GM21576 (cell line): Measurements from ENCODE around the gene NQO2.
"Not testable (repeated sequence)": the region's sequence is repeated elsewhere in the genome, so short reads cannot be mapped to it uniquely, and the experiment has no call there.

ENCODE experiments used
- ATAC-seq: cut with Tn5 transposase; IDR thresholded peaks from one replicate; pipeline ENCODE4 v1.9.1; 2021; ENCODE audit warnings: mild to moderate bottlenecking, moderate library complexity; ENCODE audit not compliant: unreplicated experiment

Gene NQO2

DNA sequence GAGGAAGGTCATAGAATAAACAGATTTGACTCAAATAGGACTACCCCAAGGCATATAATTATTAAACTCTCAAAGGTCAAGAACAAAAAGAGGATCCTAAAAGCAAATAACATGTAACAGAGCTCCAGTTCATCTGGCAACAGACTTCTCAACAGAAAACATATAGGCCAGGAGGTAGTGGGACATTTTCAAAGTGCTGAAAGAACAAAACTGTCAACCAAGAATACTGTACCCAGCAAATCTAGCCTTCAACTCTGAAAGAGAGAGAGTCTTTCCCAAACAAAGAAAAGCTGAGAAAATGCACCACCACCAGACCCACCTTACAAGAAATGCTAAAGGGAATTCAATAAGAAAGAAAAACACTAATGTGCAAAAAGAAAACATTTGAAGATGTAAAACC lies 11.9 kb downstream of the NQO2 start:
- ATAC-seq: no peak

DNA sequence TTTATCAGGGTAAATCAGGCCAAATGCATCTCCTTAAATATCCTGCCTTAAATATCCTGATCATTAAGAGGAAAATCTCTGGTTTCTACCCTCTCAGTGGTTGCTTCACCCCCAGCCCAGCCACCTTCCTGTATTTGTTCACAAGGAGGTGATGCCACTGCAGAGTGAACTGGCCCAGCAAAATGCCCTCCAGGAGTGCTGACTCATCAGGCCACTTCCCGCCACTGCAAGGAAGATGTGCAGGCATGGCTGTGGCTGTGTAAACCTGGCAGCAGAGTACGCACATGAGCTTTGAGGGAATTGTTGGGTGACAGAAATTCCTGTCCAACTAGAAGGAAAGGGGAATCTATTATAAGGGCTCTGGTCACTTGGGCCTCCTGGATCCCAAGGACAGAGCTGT lies 13.8 kb downstream of the NQO2 start:
- no peak for ATAC-seq

DNA sequence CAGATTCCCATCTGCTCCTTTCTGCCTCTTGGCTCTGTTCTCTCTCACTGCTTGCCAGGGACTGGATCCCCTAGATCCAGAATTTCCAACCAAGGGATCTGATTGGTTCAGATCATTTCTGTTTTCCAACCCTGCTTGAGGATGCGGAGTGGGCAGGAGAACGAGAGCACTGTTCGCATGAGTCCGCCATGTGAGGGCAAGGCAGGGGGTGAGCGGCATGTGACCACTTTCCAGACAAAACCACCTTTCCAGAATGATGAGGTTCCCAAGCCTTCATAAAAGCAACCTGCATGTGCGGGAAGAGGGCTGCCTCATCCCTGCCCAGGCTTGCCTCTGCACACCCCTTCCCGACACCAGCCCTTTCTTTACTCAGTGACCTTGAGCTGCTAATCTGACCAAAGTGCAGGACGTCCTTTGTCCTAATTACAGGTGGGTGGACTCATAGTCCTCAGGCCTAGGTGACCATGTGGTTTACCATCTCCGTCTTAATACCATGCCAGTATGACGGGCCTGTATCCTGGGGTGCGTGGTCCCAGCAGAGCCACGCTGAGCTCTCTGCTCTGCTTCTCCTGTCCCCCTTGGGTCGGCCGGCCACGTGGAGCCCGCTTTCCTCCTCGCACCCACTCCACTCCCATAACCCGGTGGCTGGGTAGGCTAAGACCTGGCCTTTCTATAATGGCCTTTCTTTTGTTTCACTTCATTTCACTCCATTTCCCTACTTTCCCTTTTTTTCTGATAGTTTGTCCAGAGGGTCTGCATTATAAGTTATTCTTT lies 14.4 kb downstream of the NQO2 start:
- ATAC-seq: no peak

- ATAC-seq: no peak
These were observed 15.0 kb downstream of the NQO2 start for GRCh38 chr6:3014675-3015066.

DNA sequence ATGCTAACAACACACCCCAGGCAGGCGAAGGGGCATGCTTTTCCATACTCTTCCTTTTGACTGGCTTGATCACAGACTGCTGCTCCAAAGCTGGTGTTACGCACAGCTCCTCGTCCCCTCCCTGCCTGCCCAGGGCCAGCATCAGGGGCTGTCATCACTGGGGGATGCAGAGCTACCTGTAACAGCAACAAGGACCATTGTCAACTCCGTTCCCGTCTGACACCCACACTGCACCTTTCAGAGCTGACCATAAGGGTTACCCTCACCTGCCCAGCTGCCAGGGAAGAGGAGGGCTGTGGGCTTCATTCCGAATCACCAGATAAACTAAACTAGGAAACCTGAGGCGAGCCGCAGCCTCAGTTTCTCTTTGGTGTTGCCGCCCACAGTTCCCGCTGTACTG lies 15.4 kb downstream of the NQO2 start:
- no peak for ATAC-seq

DNA sequence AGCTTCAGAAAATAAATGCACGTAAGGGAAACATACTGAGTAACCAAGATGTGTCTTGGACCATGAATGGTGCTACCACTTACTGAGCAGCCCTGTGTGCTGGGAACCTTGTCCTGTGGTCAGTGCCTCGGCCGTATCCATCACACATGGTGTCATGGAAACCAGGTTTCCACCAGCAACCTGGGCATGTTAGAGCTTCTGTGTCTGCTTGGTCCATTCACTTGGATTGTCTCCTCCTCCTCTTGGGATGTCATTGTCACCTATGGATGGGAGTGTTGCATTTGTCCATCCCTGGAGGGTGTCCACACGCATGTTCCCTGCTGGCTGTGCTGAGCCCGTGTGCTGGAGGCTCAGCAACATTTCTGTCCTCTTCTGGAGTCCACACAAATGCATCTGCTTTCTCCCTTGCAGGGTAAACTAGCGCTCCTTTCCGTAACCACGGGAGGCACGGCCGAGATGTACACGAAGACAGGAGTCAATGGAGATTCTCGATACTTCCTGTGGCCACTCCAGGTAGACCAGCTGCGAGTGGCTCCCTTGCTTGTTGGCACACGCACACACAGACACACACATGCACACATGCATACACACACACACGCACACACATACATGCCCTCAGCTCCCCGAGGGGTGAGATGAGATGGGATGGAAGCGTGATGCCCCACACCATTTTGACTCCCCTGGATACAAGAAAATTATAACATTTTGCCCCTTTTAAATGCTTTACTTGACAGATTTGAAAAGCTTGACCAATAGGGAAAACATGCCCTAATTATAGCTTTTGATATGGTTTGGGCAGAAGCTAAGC lies 17.0 kb downstream of the NQO2 start:
- ATAC-seq: no peak

DNA sequence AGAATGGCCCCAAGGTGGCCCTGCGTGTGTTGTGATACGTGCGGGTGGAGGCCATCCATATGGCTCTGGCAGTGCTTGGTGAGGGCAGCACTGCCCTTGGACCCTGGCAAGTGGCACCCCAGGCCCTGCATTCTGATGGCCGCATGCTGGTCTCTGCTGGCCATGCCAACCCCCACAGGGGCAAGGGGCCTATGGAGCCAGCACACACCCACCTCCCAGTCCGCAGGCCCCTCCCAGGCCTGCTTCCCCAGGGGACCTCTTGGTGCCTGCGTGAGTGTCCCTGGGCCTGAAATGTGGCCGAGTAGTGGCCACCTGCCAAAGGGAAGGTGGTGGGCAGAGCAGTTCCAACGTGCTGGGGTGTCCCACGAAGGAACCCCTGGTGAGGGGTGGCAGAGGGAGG lies 17.6 kb downstream of the NQO2 start:
- no peak for ATAC-seq

DNA sequence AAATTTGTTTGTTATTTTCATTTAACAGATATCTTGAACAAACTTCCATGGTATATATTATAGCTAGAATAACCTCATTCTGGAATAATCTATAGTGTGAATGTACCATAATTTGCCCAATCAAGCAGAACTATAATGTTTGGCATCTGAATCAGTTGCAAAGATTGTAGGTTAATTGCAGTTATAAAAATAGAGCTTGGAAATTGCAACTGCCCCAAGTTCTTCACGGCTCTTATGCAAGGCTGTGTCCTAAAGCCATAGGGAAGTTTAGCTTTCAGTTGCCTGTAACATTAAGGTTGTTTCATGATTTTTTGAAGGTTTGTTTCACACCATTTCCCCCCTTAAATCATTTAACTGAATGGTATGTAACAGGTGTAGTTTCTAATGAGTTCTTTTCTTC lies 19.4 kb downstream of the NQO2 start:
- no peak for ATAC-seq

DNA sequence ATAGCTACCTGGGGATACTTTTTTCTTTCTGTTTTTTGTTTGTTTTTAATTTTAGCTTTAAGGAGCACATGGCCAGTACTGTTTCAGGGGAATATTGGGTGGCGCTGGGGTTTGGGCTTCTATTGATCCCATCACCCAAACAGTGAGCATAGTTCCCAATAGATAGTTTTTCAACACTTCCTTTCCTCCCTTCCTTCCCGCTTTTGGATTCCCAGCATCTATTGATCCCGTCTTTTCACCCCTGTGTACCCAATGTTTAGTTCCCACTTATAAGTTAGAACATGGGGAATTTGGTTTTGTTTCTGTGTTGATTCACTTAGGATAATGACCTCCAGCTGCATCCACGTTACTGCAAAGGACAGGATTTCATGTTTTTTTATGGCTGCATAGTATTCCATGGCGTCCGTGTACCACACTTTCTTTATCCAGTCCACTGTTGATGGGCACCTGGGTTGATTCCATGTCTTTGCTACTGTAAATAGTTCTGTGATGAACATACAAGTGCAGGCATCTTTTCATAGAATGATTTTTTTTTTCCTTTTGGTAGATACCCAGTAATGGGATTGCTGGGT lies 20.1 kb downstream of the NQO2 start:
- ATAC-seq: no peak

- not testable (repeated sequence) for ATAC-seq
These were observed 21.4 kb downstream of the NQO2 start for GRCh38 chr6:3020976-3021598.

DNA sequence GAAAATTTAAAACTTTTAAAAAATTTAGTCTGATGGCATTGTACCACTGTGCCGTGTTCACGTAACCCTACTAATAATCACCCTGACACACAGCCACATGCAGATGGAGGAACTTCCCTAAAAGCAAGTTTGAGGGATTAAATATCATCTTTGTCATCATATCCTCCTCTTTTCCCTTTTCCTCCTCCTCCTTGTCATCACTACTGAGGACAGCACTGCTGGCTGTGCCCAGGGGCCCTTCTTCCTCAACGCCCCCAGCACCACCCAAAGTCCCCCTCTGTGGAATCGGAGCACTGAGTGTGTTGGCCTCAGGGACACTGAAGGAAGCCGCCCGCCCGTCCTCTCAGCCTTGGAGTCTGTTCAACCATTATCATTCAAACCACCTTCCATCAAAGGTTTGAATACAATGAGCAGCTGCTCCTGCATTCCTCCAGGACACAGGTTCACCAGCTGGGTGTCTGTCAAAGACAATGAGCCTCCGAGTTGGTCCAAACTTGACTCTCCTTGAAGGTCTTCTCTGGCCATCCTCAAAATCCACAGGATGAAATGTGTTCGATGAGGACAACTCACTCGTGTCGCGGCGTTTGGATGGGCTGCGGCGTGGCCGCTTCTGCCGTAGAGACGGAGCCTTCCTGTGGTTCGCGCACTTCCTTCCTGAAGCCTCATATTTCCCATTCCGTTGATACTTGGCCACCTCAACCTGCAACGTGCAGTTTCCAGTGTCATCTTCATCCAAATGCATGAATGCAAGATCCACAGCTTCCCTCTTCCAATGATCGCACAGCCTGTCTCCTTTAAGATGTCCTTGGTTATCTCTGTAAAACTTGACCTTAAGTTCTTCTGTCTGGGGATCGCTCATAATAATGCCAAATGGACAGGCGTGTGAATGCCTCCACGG lies 23.3 kb downstream of the NQO2 start:
- peak; percentile 4 for ATAC-seq

- ATAC-seq: peak; percentile 80
These were observed 24.2 kb downstream of the NQO2 start for GRCh38 chr6:3023663-3024483.

DNA sequence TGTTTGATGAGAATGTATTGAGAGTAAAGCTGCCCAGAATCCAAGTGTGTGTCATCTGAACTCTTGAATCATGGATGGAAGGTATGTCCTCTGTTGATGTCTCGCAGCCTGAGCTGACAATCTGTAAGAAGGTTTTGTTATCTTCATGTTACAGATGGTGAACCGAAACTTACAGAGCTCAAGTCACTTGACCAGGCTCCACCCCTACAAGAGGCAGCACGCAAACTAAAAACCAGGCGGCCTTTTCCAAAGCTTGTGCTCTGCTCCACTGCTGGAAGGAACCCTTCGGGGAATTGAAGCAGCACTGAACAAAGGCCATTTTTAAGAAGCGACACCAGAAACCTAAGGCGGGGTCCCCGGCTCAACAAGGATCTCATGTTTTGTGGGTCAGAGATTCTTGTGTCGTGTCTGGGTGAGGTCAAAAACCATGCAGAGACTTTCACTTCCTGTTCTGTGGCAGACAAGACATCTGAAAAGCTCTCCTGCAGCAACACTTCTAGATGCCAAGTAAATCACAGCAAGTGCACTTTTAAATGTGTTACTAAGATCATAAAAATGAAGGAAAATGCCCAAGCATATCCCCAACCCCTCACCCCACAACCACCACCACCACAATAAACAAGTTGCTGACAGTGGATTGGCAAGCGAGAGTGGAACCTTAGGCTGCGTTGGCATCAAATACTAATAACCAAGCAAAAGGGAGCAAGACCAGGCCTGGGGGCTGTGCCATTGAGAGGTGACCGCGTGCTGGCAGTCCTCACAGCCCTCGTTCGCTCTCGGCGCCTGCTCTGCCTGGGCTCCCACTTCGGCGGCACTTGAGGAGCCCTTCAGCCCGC lies 27.3 kb downstream of the NQO2 start:
- ATAC-seq: peak; percentile 67

DNA sequence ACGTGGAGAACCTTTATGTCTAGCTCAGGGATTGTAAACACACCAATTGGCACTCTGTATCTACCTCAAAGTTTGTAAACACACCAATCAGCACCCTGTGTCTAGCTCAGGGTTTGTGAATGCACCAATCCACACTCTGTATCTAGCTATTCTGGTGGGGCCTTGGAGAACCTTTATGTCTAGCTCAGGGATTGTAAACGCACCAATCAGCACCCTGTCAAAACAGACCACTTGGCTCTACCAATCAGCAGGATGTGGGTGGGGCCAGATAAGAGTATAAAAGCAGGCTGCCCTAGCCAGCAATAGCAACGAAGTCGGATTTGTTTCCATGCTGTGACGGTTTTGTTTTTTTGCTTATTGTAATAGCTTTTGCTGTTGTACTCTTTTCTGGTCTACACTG lies 28.5 kb downstream of the NQO2 start:
- not testable (repeated sequence) for ATAC-seq

GRCh38 chr6:3031857-3032640 lies 32.4 kb downstream of the NQO2 start:
- no peak for ATAC-seq

DNA sequence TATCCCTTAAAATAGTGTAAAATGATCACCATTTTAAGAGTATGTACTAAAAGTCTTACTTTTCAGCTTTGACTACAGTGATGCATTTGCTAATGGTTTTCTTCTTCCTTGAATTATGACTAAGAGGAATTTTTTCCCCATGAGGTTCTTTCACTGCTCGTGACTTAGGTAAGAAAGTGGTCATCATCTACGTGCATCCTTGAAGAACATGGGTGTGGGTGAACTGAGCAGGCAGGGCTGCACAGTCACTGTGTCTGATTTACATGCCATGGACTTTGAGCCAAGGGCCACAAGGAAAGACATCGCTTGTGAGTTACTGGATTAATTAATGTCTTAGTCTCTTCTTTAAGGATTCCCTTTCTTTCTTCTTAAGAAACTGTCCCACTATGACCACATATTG lies 33.3 kb downstream of the NQO2 start:
- no peak for ATAC-seq

- no peak for ATAC-seq
These were observed 34.0 kb downstream of the NQO2 start for GRCh38 chr6:3033652-3034051.

- ATAC-seq: no peak
These were observed 35.7 kb downstream of the NQO2 start for GRCh38 chr6:3035397-3035796.
